Measurements from ENCODE around the gene OAF. TPM values are rescaled to one million over a fixed set of nuclear protein-coding genes. Genes with fewer than 3 reads are reported as not detected.

The OAF gene
- total and polyA plus RNA-seq, 2 experiments from 2014 or later: 1.1 to 3.0 TPM

DNA sequence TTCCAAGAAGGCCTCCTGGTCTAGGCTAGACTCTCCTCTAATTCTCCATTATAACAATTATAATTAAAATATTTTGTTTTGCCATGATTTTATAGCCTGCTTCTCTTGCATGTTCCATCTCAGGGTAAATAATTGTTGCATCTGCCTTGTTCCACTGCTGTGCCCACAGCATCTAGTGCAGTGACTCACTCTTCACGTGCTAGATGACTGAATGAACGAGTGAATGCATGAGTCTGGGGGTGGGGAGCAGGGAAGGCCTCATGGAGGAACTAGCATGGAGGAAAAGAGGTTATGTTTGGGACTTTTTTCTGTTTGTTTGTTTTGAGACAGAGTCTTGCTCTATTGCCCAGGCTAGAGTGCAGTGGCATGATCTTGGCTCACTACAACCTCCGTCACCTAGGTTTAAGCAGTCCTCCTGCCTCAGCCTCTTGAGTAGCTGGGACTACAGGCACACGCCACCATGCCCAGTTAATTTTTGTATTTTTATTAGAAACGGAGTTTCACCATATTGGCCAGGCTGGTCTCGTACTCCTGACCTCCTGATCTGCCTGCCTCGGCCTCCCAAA lies 5.2 kb upstream of the OAF start:
- Histone ChIP-seq H2AFZ (no peak overlapping the region), H3K4me2 (no peak overlapping the region), H3K4me1 (ENCODE audit: insufficient read depth) (peaks cover 9% of the 10 kb centered on the region; the same call in 1 of the 2 replicates), H3K4me3 (no peak overlapping the region), H3F3A (replicated peaks; ENCODE audit: low read depth) (no peaks in the 10 kb centered on the region), H3K36me3 (ENCODE audit: insufficient read depth) (no peaks in the 10 kb centered on the region), H3K27me3 (ENCODE audit: insufficient read depth) (peaks cover 81% of the 10 kb centered on the region), H4K20me1 (replicated peaks; ENCODE audit: insufficient read depth) (no peaks in the 10 kb centered on the region; the same call in 1 of the 2 replicates), H3K79me2 (replicated peaks; ENCODE audit: insufficient read depth) (no peaks in the 10 kb centered on the region), H3K9me2 (ENCODE audit: insufficient read depth) (no peaks in the 10 kb centered on the region), H3K27ac (ENCODE audit: low read depth) (no peak overlapping the region)
- no peak overlapping the region for H3K27ac Mint-ChIP-seq
- H3K4me3 Mint-ChIP-seq: no peak overlapping the region
- H3K4me1 Mint-ChIP-seq: peaks cover 15% of the 10 kb centered on the region
- peaks cover 63% of the 10 kb centered on the region for H3K27me3 Mint-ChIP-seq (ENCODE audit: insufficient read depth, low read depth, poor library complexity)
- TF ChIP-seq STAT1 (IDR thresholded peaks at IDR 0.05; ENCODE audit: unreplicated experiment): no peak
- TF ChIP-seq, protein P1, sequence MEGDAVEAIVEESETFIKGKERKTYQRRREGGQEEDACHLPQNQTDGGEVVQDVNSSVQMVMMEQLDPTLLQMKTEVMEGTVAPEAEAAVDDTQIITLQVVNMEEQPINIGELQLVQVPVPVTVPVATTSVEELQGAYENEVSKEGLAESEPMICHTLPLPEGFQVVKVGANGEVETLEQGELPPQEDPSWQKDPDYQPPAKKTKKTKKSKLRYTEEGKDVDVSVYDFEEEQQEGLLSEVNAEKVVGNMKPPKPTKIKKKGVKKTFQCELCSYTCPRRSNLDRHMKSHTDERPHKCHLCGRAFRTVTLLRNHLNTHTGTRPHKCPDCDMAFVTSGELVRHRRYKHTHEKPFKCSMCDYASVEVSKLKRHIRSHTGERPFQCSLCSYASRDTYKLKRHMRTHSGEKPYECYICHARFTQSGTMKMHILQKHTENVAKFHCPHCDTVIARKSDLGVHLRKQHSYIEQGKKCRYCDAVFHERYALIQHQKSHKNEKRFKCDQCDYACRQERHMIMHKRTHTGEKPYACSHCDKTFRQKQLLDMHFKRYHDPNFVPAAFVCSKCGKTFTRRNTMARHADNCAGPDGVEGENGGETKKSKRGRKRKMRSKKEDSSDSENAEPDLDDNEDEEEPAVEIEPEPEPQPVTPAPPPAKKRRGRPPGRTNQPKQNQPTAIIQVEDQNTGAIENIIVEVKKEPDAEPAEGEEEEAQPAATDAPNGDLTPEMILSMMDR (conservative IDR thresholded peaks at IDR 0.05; ENCODE audit: low read depth in 2 of 2): no peak
- TF ChIP-seq ZNF114 (CRISPR knock-in tag; IDR thresholded peaks at IDR 0.05): no peak
- H3K9me3 Mint-ChIP-seq: no peaks in the 10 kb centered on the region
- no peaks in the 10 kb centered on the region for H3K36me3 Mint-ChIP-seq (ENCODE audit: low read depth)
- no peak for ATAC-seq
- no peak for DNase-seq (ENCODE audit: low spot score)

DNA sequence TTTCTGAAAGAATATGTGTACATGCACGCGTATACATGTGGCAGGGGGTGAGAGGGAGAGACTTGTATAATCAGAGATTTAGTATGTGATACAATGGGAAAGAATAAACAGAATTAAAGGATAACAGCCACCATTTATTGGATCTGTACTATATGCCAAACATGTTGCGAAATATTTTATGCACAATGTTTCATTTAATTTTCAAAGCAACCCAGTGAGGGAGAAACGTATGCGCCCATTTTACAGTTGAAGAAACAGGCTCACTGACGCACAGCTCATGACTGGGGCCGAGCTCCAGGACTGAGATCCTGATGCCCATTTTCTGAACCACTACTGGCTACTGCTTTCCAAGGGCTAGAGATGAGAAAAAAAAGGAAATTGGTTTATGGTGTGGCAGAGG lies 3.3 kb upstream of the OAF start:
- no peak overlapping the region for H3K4me2 ChIP-seq
- H3K36me3 ChIP-seq (ENCODE audit: insufficient read depth): no peaks in the 10 kb centered on the region
- H3K36me3 Mint-ChIP-seq (ENCODE audit: low read depth): no peaks in the 10 kb centered on the region
- H3K4me3 Mint-ChIP-seq: no peak overlapping the region
- peaks cover 70% of the 10 kb centered on the region for H3K27me3 Mint-ChIP-seq (ENCODE audit: insufficient read depth, low read depth, poor library complexity)
- no peaks in the 10 kb centered on the region for H3K9me2 ChIP-seq (ENCODE audit: insufficient read depth)
- peaks cover 17% of the 10 kb centered on the region for H3K4me1 ChIP-seq (ENCODE audit: insufficient read depth)
- H2AFZ ChIP-seq: no peak overlapping the region
- H3K27ac Mint-ChIP-seq: no peak overlapping the region
- H3K27me3 ChIP-seq (ENCODE audit: insufficient read depth): peaks cover 81% of the 10 kb centered on the region
- H3K9me3 Mint-ChIP-seq: no peaks in the 10 kb centered on the region
- no peaks in the 10 kb centered on the region for H3K79me2 ChIP-seq (replicated peaks; ENCODE audit: insufficient read depth)
- ATAC-seq: no peak
- H3K4me1 Mint-ChIP-seq: peaks cover 19% of the 10 kb centered on the region
- no peak for DNase-seq (ENCODE audit: low spot score)
- H3K27ac ChIP-seq (ENCODE audit: low read depth): no peak overlapping the region
- no peaks in the 10 kb centered on the region; the same call in 1 of the 2 replicates for H4K20me1 ChIP-seq (replicated peaks; ENCODE audit: insufficient read depth)
- no peaks in the 10 kb centered on the region for H3F3A ChIP-seq (replicated peaks; ENCODE audit: low read depth)
- no peak overlapping the region for H3K4me3 ChIP-seq
- TF ChIP-seq, protein P2, sequence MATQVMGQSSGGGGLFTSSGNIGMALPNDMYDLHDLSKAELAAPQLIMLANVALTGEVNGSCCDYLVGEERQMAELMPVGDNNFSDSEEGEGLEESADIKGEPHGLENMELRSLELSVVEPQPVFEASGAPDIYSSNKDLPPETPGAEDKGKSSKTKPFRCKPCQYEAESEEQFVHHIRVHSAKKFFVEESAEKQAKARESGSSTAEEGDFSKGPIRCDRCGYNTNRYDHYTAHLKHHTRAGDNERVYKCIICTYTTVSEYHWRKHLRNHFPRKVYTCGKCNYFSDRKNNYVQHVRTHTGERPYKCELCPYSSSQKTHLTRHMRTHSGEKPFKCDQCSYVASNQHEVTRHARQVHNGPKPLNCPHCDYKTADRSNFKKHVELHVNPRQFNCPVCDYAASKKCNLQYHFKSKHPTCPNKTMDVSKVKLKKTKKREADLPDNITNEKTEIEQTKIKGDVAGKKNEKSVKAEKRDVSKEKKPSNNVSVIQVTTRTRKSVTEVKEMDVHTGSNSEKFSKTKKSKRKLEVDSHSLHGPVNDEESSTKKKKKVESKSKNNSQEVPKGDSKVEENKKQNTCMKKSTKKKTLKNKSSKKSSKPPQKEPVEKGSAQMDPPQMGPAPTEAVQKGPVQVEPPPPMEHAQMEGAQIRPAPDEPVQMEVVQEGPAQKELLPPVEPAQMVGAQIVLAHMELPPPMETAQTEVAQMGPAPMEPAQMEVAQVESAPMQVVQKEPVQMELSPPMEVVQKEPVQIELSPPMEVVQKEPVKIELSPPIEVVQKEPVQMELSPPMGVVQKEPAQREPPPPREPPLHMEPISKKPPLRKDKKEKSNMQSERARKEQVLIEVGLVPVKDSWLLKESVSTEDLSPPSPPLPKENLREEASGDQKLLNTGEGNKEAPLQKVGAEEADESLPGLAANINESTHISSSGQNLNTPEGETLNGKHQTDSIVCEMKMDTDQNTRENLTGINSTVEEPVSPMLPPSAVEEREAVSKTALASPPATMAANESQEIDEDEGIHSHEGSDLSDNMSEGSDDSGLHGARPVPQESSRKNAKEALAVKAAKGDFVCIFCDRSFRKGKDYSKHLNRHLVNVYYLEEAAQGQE (IDR thresholded peaks at IDR 0.05; ENCODE audit: unreplicated experiment): no peak
- no peak for TF ChIP-seq ZNF331 (CRISPR knock-in tag; IDR thresholded peaks at IDR 0.05; ENCODE audit: low read depth)
- TF ChIP-seq, protein P3, sequence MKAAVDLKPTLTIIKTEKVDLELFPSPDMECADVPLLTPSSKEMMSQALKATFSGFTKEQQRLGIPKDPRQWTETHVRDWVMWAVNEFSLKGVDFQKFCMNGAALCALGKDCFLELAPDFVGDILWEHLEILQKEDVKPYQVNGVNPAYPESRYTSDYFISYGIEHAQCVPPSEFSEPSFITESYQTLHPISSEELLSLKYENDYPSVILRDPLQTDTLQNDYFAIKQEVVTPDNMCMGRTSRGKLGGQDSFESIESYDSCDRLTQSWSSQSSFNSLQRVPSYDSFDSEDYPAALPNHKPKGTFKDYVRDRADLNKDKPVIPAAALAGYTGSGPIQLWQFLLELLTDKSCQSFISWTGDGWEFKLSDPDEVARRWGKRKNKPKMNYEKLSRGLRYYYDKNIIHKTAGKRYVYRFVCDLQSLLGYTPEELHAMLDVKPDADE (IDR thresholded peaks at IDR 0.05): no peak
- TF ChIP-seq ZNF114 (CRISPR knock-in tag; IDR thresholded peaks at IDR 0.05): no peak
- no peak for TF ChIP-seq POLR2AphosphoS5 (IDR thresholded peaks at IDR 0.05; ENCODE audit: low read depth)
- no peak for TF ChIP-seq EZH2phosphoT487 (IDR thresholded peaks at IDR 0.05; ENCODE audit: unreplicated experiment)
- no peak for TF ChIP-seq CREB1 (CRISPR knock-in tag; IDR thresholded peaks at IDR 0.05; ENCODE audit: low read depth)
- TF ChIP-seq EZH2 (IDR thresholded peaks at IDR 0.05; ENCODE audit: low read depth, unreplicated experiment): no peak

Data from GM23338 (cell line).